COLO668 (cell line): ENCODE data around the gene ARPC1A.
A peak's percentile ranks its signal among the peaks of the same experiment; 100 is the strongest.
"Not testable (repeated sequence)": the region's sequence is repeated elsewhere in the genome, so short reads cannot be mapped to it uniquely, and the experiment has no call there.

Experiments used
- DNase-seq: peaks from one replicate; lab custom pipeline; 2025; ENCODE audit not compliant: unreplicated experiment; lab: John Stamatoyannopoulos, UW

Gene ARPC1A

GRCh38 chr7:99320371-99320770, 5.3 kb upstream of the ARPC1A start:
- DNase-seq: no peak

GRCh38 chr7:99322659-99323058, 3.0 kb upstream of the ARPC1A start:
- not testable (repeated sequence) for DNase-seq

GRCh38 chr7:99324559-99324958, 1.1 kb upstream of the ARPC1A start:
- no peak for DNase-seq

GRCh38 chr7:99325001-99325493, 651 bp upstream of the ARPC1A start:
- peak; percentile 14 for DNase-seq

- DNase-seq: no peak
These were observed 697 bp downstream of the ARPC1A start for GRCh38 chr7:99326408-99326782.

- DNase-seq: not testable (repeated sequence)
These were observed 4.7 kb downstream of the ARPC1A start for GRCh38 chr7:99330314-99330961.

GRCh38 chr7:99331002-99331401, 5.3 kb downstream of the ARPC1A start:
- DNase-seq: no peak

- no peak for DNase-seq
These were observed 13.9 kb downstream of the ARPC1A start for GRCh38 chr7:99339595-99339994.

GRCh38 chr7:99340659-99341058, 15.0 kb downstream of the ARPC1A start:
- DNase-seq: no peak

GRCh38 chr7:99344061-99344647, 18.5 kb downstream of the ARPC1A start:
- no peak for DNase-seq

GRCh38 chr7:99350641-99351040, 24.9 kb downstream of the ARPC1A start:
- DNase-seq: not testable (repeated sequence)

GRCh38 chr7:99352247-99352646, 26.5 kb downstream of the ARPC1A start:
- DNase-seq: no peak

- DNase-seq: no peak
These were observed 29.4 kb downstream of the ARPC1A start for GRCh38 chr7:99355098-99355497.

- no peak for DNase-seq
These were observed 32.2 kb downstream of the ARPC1A start for GRCh38 chr7:99357701-99358490.

GRCh38 chr7:99358521-99358920, 32.8 kb downstream of the ARPC1A start:
- DNase-seq: not testable (repeated sequence)

GRCh38 chr7:99359465-99360154, 33.9 kb downstream of the ARPC1A start:
- no peak for DNase-seq

- no peak for DNase-seq
These were observed 37.1 kb downstream of the ARPC1A start for GRCh38 chr7:99362801-99363200.

GRCh38 chr7:99363286-99363685, 37.6 kb downstream of the ARPC1A start:
- no peak for DNase-seq

- DNase-seq: peak; percentile 37
These were observed 39.8 kb downstream of the ARPC1A start for GRCh38 chr7:99365318-99366141.

- no peak for DNase-seq
These were observed 40.9 kb downstream of the ARPC1A start for GRCh38 chr7:99366646-99367045.
